HepG2 (cell line): Measurements from ENCODE around the gene CD84. TPM values are rescaled to one million over a fixed set of nuclear protein-coding genes. Genes with fewer than 3 reads are reported as not detected.

ENCODE experiments used
- ATAC-seq: fragments of 200-7000 bp; cut with Tn5 transposase; 3 replicates; pipeline ENCODE4 v1.9.1; 2020; ENCODE audit warnings: mild to moderate bottlenecking, moderate library complexity
- BruUV-seq: library from RNA; stranded (reverse); fragments of 400-500 nt; replicated peaks from 2 replicates; lab custom pipeline; 2021; lab: Mats Ljungman, UMichigan
- CTCF ChIA-PET: fragments of 300-600 bp; formaldehyde crosslinking; extraction: SDS; loops from one replicate; lab custom pipeline; 2021; ENCODE audit warnings: low total read pairs, inconsistent platforms, low intra/inter-chr PET ratio; lab: Yijun Ruan, JAX
- POLR2A ChIA-PET: fragments of 350-600 bp; sonication (Branson Sonifier 250); formaldehyde crosslinking; loops from one replicate; lab custom pipeline; 2020; ENCODE audit warnings: antibody characterized with exemption, inconsistent platforms; lab: Yijun Ruan, JAX
- DNase-seq: peaks from one replicate; pipeline ENCODE4 v3.0.0-alpha.2; 2015; ENCODE audit warnings: low spot score
- FAIRE-seq: peaks from 3 replicates; lab custom pipeline; 2011; peaks lifted over from hg19 to GRCh38; lab: Jason Lieb, UNC
- H2AFZ ChIP-seq: one replicate; pipeline ENCODE4 v1.6.1; 2011; ENCODE audit warnings: low read length, inconsistent platforms
- H3K27ac ChIP-seq: fragments of 300-600 bp; 3 replicates; pipeline ENCODE4 v1.8.0; 2011; ENCODE audit warnings: mixed run types, mild to moderate bottlenecking, mixed read lengths, low read length, inconsistent platforms; ENCODE audit not compliant: insufficient read depth; ENCODE audit errors: extremely low read length
- H3K27me3 ChIP-seq, 2 experiments: fragments of 200-600 bp in 1 of 2; 2 replicates in 1 of 2; 3 replicates in 1 of 2; pipeline versions ENCODE4 v1.6.0 to v1.8.0; 2011; ENCODE audit warnings: low read length in 2 of 2, mild to moderate bottlenecking in 2 of 2, moderate library complexity in 2 of 2, inconsistent platforms in 1 of 2; ENCODE audit not compliant: insufficient read depth in 2 of 2, control insufficient read depth in 1 of 2
- H3K36me3 ChIP-seq, 2 experiments: fragments of 200-600 bp in 1 of 2; replicated peaks in 1 of 2; 2 replicates in 1 of 2; 3 replicates in 1 of 2; pipeline versions ENCODE4 v1.5.1 to v1.8.0; 2011; ENCODE audit warnings: low read length in 2 of 2, inconsistent platforms in 1 of 2; ENCODE audit not compliant: insufficient read depth in 2 of 2, control insufficient read depth in 1 of 2
- H3K4me1 ChIP-seq: 2 replicates; pipeline ENCODE4 v1.5.1; 2012; ENCODE audit warnings: low read length, inconsistent platforms; ENCODE audit not compliant: insufficient read depth
- H3K4me2 ChIP-seq: 2 replicates; pipeline ENCODE4 v1.6.0; 2011; ENCODE audit warnings: low read depth, low read length, inconsistent platforms
- H3K4me3 ChIP-seq, 3 experiments: fragments of 200-600 bp in 1 of 3; sonication (generic), shearing (Covaris generic) in 1 of 3; replicated peaks in 1 of 3; 2 replicates each; pipeline ENCODE4 v1.5.1; 2011 to 2016; ENCODE audit warnings: low read length in 3 of 3, inconsistent platforms in 2 of 3, low read depth in 2 of 3, mild to moderate bottlenecking in 2 of 3, control low read depth in 1 of 3, mixed read lengths in 1 of 3; ENCODE audit not compliant: insufficient read depth in 1 of 3
- H3K79me2 ChIP-seq: one replicate; pipeline ENCODE4 v1.6.1; 2011; ENCODE audit warnings: low read length, inconsistent platforms; ENCODE audit not compliant: insufficient read depth
- H3K9ac ChIP-seq: 2 replicates; pipeline ENCODE4 v1.6.0; 2011; ENCODE audit warnings: mild to moderate bottlenecking, low read depth, low read length, inconsistent platforms; ENCODE audit not compliant: insufficient read depth
- H3K9me3 ChIP-seq: 2 replicates; pipeline ENCODE4 v1.5.1; 2012; ENCODE audit warnings: mild to moderate bottlenecking, low read length
- H4K20me1 ChIP-seq: 2 replicates; pipeline ENCODE4 v1.6.0; 2011; ENCODE audit warnings: inconsistent platforms, mild to moderate bottlenecking, low read length, moderate library complexity; ENCODE audit not compliant: insufficient read depth
- HMGXB3 ChIP-seq: sonication (generic); formaldehyde crosslinking; IDR thresholded peaks from 2 replicates; pipeline ENCODE4 v1.4.0; 2020; ENCODE audit warnings: missing genetic modification reagents, borderline replicate concordance
- NFE2L2 ChIP-seq: fragments of 150-350 bp; IDR thresholded peaks from 2 replicates; pipeline ENCODE4 v1.6.1; 2014; ENCODE audit warnings: low read length
- ZFP41 ChIP-seq: sonication (generic); formaldehyde crosslinking; IDR thresholded peaks from 2 replicates; pipeline ENCODE4 v1.4.0; 2020; ENCODE audit warnings: mild to moderate bottlenecking, missing genetic modification reagents, borderline replicate concordance
- WGBS: methylation state at CpG from one replicate; pipeline ENCODE4 v1.1.6; 2017; ENCODE audit warnings: low lambda C conversion rate; 5-methylcytosine and 5-hydroxymethylcytosine counted together
- in situ Hi-C: cut with HindIII; loops from 2 replicates; pipeline ENCODE4 v1.10.0; 2017; ENCODE audit warnings: low pct_unique_long_range_greater_than_20kb; ENCODE audit not compliant: extremely low pct_ligation_motif_present
- intact Hi-C: fragments of 100-400 bp; cut with micrococcal nuclease; formaldehyde crosslinking; loops from one replicate; pipeline ENCODE4 v1.10.0; 2022; ENCODE audit not compliant: unreplicated experiment
- polyA plus RNA-seq, 8 experiments: library from polyadenylated mRNA; depleted of rRNA in 3 of 8; stranded (reverse) in 7 of 8; unstranded in 1 of 8; fragments of >200 nt; fragmentation: Illumina TruSeq in 4 of 8; extraction: Trizol in 4 of 8; gene quantifications; 2 replicates each; pipeline versions ENCODE4 v1.2.1 to v1.2.3, GENCODE V29; 2011 to 2016; ENCODE audit warnings: low read depth in 4 of 8, missing spikeins in 1 of 8, mixed read lengths in 1 of 8; ENCODE audit not compliant: insufficient read depth in 1 of 8
- total RNA-seq, 5 experiments: library from RNA; depleted of rRNA; stranded (reverse); fragments of >200 nt; fragmentation: Illumina TruSeq; extraction: Trizol; gene quantifications; 2 replicates each; pipeline ENCODE4 v1.2.3, GENCODE V29; 2016; ENCODE audit warnings: low read depth in 1 of 5

The CD84 gene
- total and polyA plus RNA-seq, 2 of the 13 experiments (the other 11 are each of a cell fraction or from before 2014, with no cell fraction given) = not detected

DNA sequence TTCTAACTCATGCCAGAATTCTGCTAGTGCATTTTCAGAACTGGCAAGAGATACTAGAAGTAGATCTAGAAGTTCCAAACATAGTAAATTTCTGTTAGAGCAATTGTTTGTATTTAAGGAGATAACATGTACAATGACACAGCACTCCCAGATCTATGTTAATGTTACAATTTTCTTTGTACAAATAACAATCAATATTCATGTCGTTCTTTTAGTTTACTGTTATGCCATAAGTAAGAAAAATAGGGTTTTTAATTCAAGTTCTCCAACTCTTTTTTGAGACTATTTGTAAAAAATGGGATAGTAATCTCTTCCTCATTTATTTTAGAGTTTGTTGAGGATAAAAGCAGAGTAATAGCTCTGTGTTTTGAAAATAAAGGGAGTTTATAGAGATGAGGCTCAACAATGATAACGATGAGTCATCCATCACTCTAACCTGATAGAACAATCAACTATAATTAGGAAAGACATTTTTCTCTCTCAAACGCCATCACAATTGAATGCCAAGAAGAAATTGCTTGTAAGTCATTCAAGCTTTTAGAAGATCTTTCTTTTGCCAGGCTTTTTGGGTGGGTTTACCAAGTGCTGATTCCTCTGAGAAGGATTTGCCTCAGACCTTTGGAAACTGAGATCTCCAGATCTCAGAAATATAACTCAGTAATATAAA, 638 bp downstream of the CD84 start:
- Histone ChIP-seq H2AFZ (no peak overlapping the region), H3K36me3 (no peaks in the 10 kb centered on the region), H3K4me2 (no peak overlapping the region)
- TF ChIP-seq NFE2L2 = peak; percentile 59
- TF ChIP-seq HMGXB3 (CRISPR knock-in tag) = no peak
- no peak for TF ChIP-seq ZFP41 (CRISPR knock-in tag)
- TF ChIP-seq, all 625 proteins: peak for 1
- no TSS peak for BruUV-seq
- Histone ChIP-seq H3K4me3 (no peak overlapping the region), H3K27ac (no peak overlapping the region), H3K9ac (no peak overlapping the region), H3K79me2 (no peaks in the 10 kb centered on the region), H3K27me3 (no peaks in the 10 kb centered on the region), H3K4me1 (peaks cover 7% of the 10 kb centered on the region; the same call in 1 of the 2 replicates), H3K9me3 (no peaks in the 10 kb centered on the region), H4K20me1 (no peaks in the 10 kb centered on the region)
- 13% methylated on average over 3 of the region's 3 CpGs for WGBS
- CTCF ChIA-PET = no interaction called here
- intact Hi-C loops (no loop called here), in situ Hi-C loops (no loop called here)
- ATAC-seq = no peak
- no peak for FAIRE-seq
- POLR2A ChIA-PET = no interaction called here
- DNase-seq = no peak
